ENCODE measurements around the gene BDH2. TPM values are rescaled to one million over a fixed set of nuclear protein-coding genes. Genes with fewer than 3 reads are reported as not detected.
A peak's percentile ranks its signal among the peaks of the same experiment; 100 is the strongest.

Gene BDH2
- total RNA-seq, 1 experiment from 2014 or later = 17.6 TPM

- no peak overlapping the region for H3K4me3 Mint-ChIP-seq (ENCODE audit: unreplicated experiment)
- no peak for DNase-seq (ENCODE audit: unreplicated experiment)
- H3K36me3 Mint-ChIP-seq (ENCODE audit: insufficient read depth, unreplicated experiment) = peaks cover 5% of the 10 kb centered on the region
- H3K9me3 Mint-ChIP-seq (ENCODE audit: unreplicated experiment) = no peaks in the 10 kb centered on the region
- no TSS peak for BruUV-seq (replicated peaks)
- CTCF ChIA-PET = interaction anchor here (0.6 to 5.0 kb wide), 4 partner anchors 50 to 477 kb away, joined by 3 to 27 read pairs (median 5); partner anchors contain the start of gene CISD2
- POLR2A ChIA-PET = interaction anchor here (0.6 to 0.7 kb wide), 2 partner anchors 82 to 1947 kb away, joined by 3 read pairs; no protein-coding TSS in a partner anchor
- H3K27ac Mint-ChIP-seq (ENCODE audit: low read depth, unreplicated experiment) = no peak overlapping the region
- TF ChIP-seq, protein P1, sequence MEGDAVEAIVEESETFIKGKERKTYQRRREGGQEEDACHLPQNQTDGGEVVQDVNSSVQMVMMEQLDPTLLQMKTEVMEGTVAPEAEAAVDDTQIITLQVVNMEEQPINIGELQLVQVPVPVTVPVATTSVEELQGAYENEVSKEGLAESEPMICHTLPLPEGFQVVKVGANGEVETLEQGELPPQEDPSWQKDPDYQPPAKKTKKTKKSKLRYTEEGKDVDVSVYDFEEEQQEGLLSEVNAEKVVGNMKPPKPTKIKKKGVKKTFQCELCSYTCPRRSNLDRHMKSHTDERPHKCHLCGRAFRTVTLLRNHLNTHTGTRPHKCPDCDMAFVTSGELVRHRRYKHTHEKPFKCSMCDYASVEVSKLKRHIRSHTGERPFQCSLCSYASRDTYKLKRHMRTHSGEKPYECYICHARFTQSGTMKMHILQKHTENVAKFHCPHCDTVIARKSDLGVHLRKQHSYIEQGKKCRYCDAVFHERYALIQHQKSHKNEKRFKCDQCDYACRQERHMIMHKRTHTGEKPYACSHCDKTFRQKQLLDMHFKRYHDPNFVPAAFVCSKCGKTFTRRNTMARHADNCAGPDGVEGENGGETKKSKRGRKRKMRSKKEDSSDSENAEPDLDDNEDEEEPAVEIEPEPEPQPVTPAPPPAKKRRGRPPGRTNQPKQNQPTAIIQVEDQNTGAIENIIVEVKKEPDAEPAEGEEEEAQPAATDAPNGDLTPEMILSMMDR (IDR thresholded peaks at IDR 0.05; ENCODE audit: unreplicated experiment) = no peak
- intact Hi-C loops (cut with micrococcal nuclease) = loop anchor here (5.0 kb wide), 1 partner anchor 750 kb away; the partner anchor contains the start of gene SLC39A8
- H3K4me1 Mint-ChIP-seq (ENCODE audit: insufficient read depth, unreplicated experiment) = peaks cover 23% of the 10 kb centered on the region
- H3K27me3 Mint-ChIP-seq (ENCODE audit: insufficient read depth, unreplicated experiment) = no peaks in the 10 kb centered on the region
These were observed 2.5 kb downstream of the BDH2 start for GRCh38 chr4:103097112-103097511.

GRCh38 chr4:103095080-103095479 is 4.6 kb downstream of the BDH2 start:
- H3K27ac Mint-ChIP-seq (ENCODE audit: low read depth, unreplicated experiment) = no peak overlapping the region
- H3K4me1 Mint-ChIP-seq (ENCODE audit: insufficient read depth, unreplicated experiment) = peaks cover 28% of the 10 kb centered on the region
- POLR2A ChIA-PET = interaction anchor here (0.7 to 3.9 kb wide), 7 partner anchors 15 to 474 kb away, joined by 3 to 18 read pairs (median 4); partner anchors contain the start of genes CISD2, SLC9B2 and UBE2D3
- no peaks in the 10 kb centered on the region for H3K9me3 Mint-ChIP-seq (ENCODE audit: unreplicated experiment)
- H3K27me3 Mint-ChIP-seq (ENCODE audit: insufficient read depth, unreplicated experiment) = no peaks in the 10 kb centered on the region
- BruUV-seq (replicated peaks) = no TSS peak
- H3K36me3 Mint-ChIP-seq (ENCODE audit: insufficient read depth, unreplicated experiment) = peaks cover 19% of the 10 kb centered on the region
- TF ChIP-seq, protein P1 (IDR thresholded peaks at IDR 0.05; ENCODE audit: unreplicated experiment) = no peak
- no peak overlapping the region for H3K4me3 Mint-ChIP-seq (ENCODE audit: unreplicated experiment)
- no peak for DNase-seq (ENCODE audit: unreplicated experiment)
- CTCF ChIA-PET = interaction anchor here (0.5 to 5.0 kb wide), 10 partner anchors 13 to 798 kb away, joined by 3 to 27 read pairs (median 3); no protein-coding TSS in a partner anchor
- intact Hi-C loops (cut with micrococcal nuclease) = loop anchor here (5.0 kb wide), 1 partner anchor 748 kb away; the partner anchor contains the start of gene SLC39A8

GRCh38 chr4:103092245-103092644 is 7.4 kb downstream of the BDH2 start:
- H3K9me3 Mint-ChIP-seq (ENCODE audit: unreplicated experiment) = no peaks in the 10 kb centered on the region
- TF ChIP-seq, protein P1 (IDR thresholded peaks at IDR 0.05; ENCODE audit: unreplicated experiment) = no peak
- DNase-seq (ENCODE audit: unreplicated experiment) = no peak
- H3K4me1 Mint-ChIP-seq (ENCODE audit: insufficient read depth, unreplicated experiment) = peaks cover 16% of the 10 kb centered on the region
- intact Hi-C loops (cut with micrococcal nuclease) = loop anchor here (5.0 kb wide), 2 partner anchors 265 to 660 kb away; partner anchors contain the start of gene UBE2D3
- H3K27ac Mint-ChIP-seq (ENCODE audit: low read depth, unreplicated experiment) = no peak overlapping the region
- CTCF ChIA-PET = interaction anchor here (0.6 to 7.4 kb wide), 36 partner anchors 8 to 1300 kb away, joined by 3 to 104 read pairs (median 4); partner anchors contain the start of genes BDH2 and SLC9B2
- peaks cover 41% of the 10 kb centered on the region for H3K36me3 Mint-ChIP-seq (ENCODE audit: insufficient read depth, unreplicated experiment)
- no TSS peak for BruUV-seq (replicated peaks)
- POLR2A ChIA-PET = interaction anchor here (1.2 to 3.9 kb wide), 4 partner anchors 15 to 264 kb away, joined by 3 to 18 read pairs (median 9); partner anchors contain the start of genes SLC9B1, SLC9B2 and UBE2D3
- H3K27me3 Mint-ChIP-seq (ENCODE audit: insufficient read depth, unreplicated experiment) = no peaks in the 10 kb centered on the region
- H3K4me3 Mint-ChIP-seq (ENCODE audit: unreplicated experiment) = no peak overlapping the region

DNA sequence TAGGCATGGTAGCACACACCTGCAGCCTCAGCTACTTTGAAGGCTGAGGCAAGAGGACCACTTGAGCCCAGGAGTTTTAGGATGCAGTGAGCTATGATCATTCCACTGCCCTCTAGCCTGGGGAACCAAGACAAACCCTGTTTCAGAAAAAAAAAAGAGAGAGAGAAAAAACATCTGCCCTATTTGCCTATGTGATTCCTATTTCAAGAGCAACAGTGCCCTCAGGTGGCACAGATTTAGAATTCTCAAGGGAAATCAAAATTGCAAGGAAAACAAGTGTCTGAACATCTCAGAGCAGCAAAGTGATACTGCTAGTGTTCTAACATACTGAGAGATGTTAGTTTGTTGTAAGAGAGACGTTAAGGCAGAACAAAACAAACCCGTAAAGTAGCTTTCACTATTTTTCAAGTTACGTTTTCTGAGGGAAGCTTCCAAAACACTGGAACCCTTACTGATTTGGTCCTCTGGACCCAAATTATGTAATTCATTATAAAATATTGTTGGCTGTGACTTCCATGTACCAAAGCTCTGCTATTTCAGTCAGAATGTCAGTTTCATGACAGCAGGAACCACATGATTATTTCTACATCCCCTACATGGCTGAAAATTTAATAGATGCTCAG is 7.9 kb downstream of the BDH2 start:
- peaks cover 14% of the 10 kb centered on the region for H3K4me1 Mint-ChIP-seq (ENCODE audit: insufficient read depth, unreplicated experiment)
- no peaks in the 10 kb centered on the region for H3K9me3 Mint-ChIP-seq (ENCODE audit: unreplicated experiment)
- BruUV-seq (replicated peaks) = no TSS peak
- H3K36me3 Mint-ChIP-seq (ENCODE audit: insufficient read depth, unreplicated experiment) = peaks cover 39% of the 10 kb centered on the region
- TF ChIP-seq, protein P1 (IDR thresholded peaks at IDR 0.05; ENCODE audit: unreplicated experiment) = peak; percentile 60
- peak; percentile 67 for DNase-seq (ENCODE audit: unreplicated experiment)
- ChIA-PET POLR2A (interaction anchor here (0.6 to 3.9 kb wide), 6 partner anchors 15 to 471 kb away, joined by 3 to 18 read pairs (median 8); partner anchors contain the start of genes SLC9B1, SLC9B2 and UBE2D3), CTCF (interaction anchor here (0.6 to 7.4 kb wide), 55 partner anchors 9 to 1300 kb away, joined by 3 to 104 read pairs (median 4); partner anchors contain the start of genes BDH2, SLC9B1 and SLC9B2)
- H3K27ac Mint-ChIP-seq (ENCODE audit: low read depth, unreplicated experiment) = no peak overlapping the region
- no peak overlapping the region for H3K4me3 Mint-ChIP-seq (ENCODE audit: unreplicated experiment)
- H3K27me3 Mint-ChIP-seq (ENCODE audit: insufficient read depth, unreplicated experiment) = no peaks in the 10 kb centered on the region
- intact Hi-C loops (cut with micrococcal nuclease) = loop anchor here (1.0 to 5.0 kb wide), 6 partner anchors 45 to 659 kb away; partner anchors contain the start of gene UBE2D3
